Astrocyte (in vitro differentiated cells and primary cell): ENCODE data around the gene MAN1B1.

Experiments used
- CTCF ChIP-seq: IDR thresholded peaks from 2 replicates; pipeline ENCODE4 v1.5.1; 2011; ENCODE audit warnings: low read depth, mild to moderate bottlenecking, inconsistent platforms, low read length, moderate library complexity; ENCODE audit not compliant: insufficient read depth
- EZH2 ChIP-seq: IDR thresholded peaks from 2 replicates; pipeline ENCODE4 v1.6.1; 2012; ENCODE audit warnings: mild to moderate bottlenecking, low read length, inconsistent platforms; ENCODE audit not compliant: insufficient read depth

- TF ChIP-seq EZH2 (no peak), CTCF (no peak)
Measured at GRCh38 chr9:137149942-137150616, 63.3 kb downstream of the MAN1B1 start.
